Hepatocyte (in vitro differentiated cells): ENCODE data around the gene ADPRH. TPM values are rescaled to one million over a fixed set of nuclear protein-coding genes. Genes with fewer than 3 reads are reported as not detected.
"Not testable (repeated sequence)": the region's sequence is repeated elsewhere in the genome, so short reads cannot be mapped to it uniquely, and the experiment has no call there.

Source experiments
- DNase-seq: peaks from one replicate; pipeline ENCODE4 v3.0.0-alpha.2; 2016; ENCODE audit warnings: low spot score
- H2AFZ ChIP-seq: fragments of 200-600 bp; sonication (generic); 2 replicates; pipeline ENCODE4 v1.6.0; 2016; ENCODE audit warnings: antibody characterized with exemption, mild to moderate bottlenecking
- H3K27ac ChIP-seq: fragments of 200-600 bp; sonication (generic); 2 replicates; pipeline ENCODE4 v1.5.1; 2016; ENCODE audit warnings: mild to moderate bottlenecking
- H3K27me3 ChIP-seq: fragments of 200-600 bp; sonication (generic); 2 replicates; pipeline ENCODE4 v1.6.1; 2016
- H3K36me3 ChIP-seq: fragments of 200-600 bp; sonication (generic); replicated peaks from 2 replicates; pipeline ENCODE4 v1.5.1; 2016; ENCODE audit warnings: low read depth; ENCODE audit not compliant: insufficient read depth
- H3K4me1 ChIP-seq: fragments of 200-600 bp; sonication (generic); 2 replicates; pipeline ENCODE4 v1.5.1; 2016; ENCODE audit warnings: mild to moderate bottlenecking, moderate library complexity; ENCODE audit not compliant: insufficient read depth
- H3K4me2 ChIP-seq: fragments of 200-600 bp; sonication (generic); 2 replicates; pipeline ENCODE4 v1.6.0; 2016
- H3K4me3 ChIP-seq: fragments of 200-600 bp; sonication (generic); 2 replicates; pipeline ENCODE4 v1.5.1; 2016; ENCODE audit warnings: mild to moderate bottlenecking
- H3K79me2 ChIP-seq: fragments of 200-600 bp; sonication (generic); 2 replicates; pipeline ENCODE4 v1.6.0; 2017; ENCODE audit warnings: mild to moderate bottlenecking
- H3K9me2 ChIP-seq: fragments of 200-600 bp; sonication (generic); replicated peaks from 2 replicates; pipeline ENCODE4 v1.6.0; 2017; ENCODE audit warnings: mild to moderate bottlenecking; ENCODE audit not compliant: insufficient read depth
- H3K9me3 ChIP-seq: fragments of 200-600 bp; sonication (generic); 2 replicates; pipeline ENCODE4 v1.5.1; 2016; ENCODE audit warnings: low read depth, mild to moderate bottlenecking
- H4K20me1 ChIP-seq: fragments of 200-600 bp; sonication (generic); 2 replicates; pipeline ENCODE4 v1.6.0; 2016; ENCODE audit warnings: mild to moderate bottlenecking; ENCODE audit not compliant: insufficient read depth, poor library complexity, severe bottlenecking
- CTCF ChIP-seq: fragments of 200-600 bp; sonication (generic); IDR thresholded peaks from 2 replicates; pipeline ENCODE4 v1.5.1; 2016; ENCODE audit warnings: antibody characterized with exemption, mild to moderate bottlenecking; ENCODE audit not compliant: poor library complexity
- EZH2 ChIP-seq: fragments of 200-600 bp; sonication (generic); IDR thresholded peaks from 2 replicates; pipeline ENCODE4 v1.6.1; 2016; ENCODE audit warnings: antibody characterized with exemption, mild to moderate bottlenecking, borderline replicate concordance
- EZH2phosphoT487 ChIP-seq: fragments of 200-600 bp; sonication (generic); IDR thresholded peaks from one replicate; pipeline ENCODE4 v1.6.1; 2018; ENCODE audit warnings: antibody characterized with exemption, mild to moderate bottlenecking, low read depth, moderate library complexity; ENCODE audit not compliant: unreplicated experiment, severe bottlenecking
- WGBS: methylation state at CpG from one replicate; pipeline ENCODE4 v1.1.6; 2016; ENCODE audit warnings: low lambda C conversion rate; ENCODE audit errors: missing lambda C conversion rate; 5-methylcytosine and 5-hydroxymethylcytosine counted together
- polyA plus RNA-seq: library from polyadenylated mRNA; unstranded; fragments of >200 nt; fragmentation: Nextera tagmentation; extraction: Ambion mirVana; gene quantifications from 2 replicates; pipeline ENCODE4 v1.2.1, GENCODE V29; 2016
- total RNA-seq: library from RNA; depleted of rRNA; stranded (reverse); fragments of >200 nt; gene quantifications from 2 replicates; pipeline ENCODE4 v1.2.3, GENCODE V29; 2014

The ADPRH gene
- total and polyA plus RNA-seq, 2 experiments from 2014 or later = 1.5 to 1.8 TPM

- H3K4me1 ChIP-seq = peaks cover 16% of the 10 kb centered on the region
- H2AFZ ChIP-seq = no peak overlapping the region
- no peaks in the 10 kb centered on the region for H4K20me1 ChIP-seq
- H3K4me3 ChIP-seq = no peak overlapping the region
- TF ChIP-seq CTCF (no peak), EZH2 (no peak), EZH2phosphoT487 (no peak)
- no peaks in the 10 kb centered on the region for H3K79me2 ChIP-seq
- no peak overlapping the region for H3K4me2 ChIP-seq
- no peaks in the 10 kb centered on the region for H3K9me2 ChIP-seq
- H3K27ac ChIP-seq = no peak overlapping the region
- no peaks in the 10 kb centered on the region for H3K9me3 ChIP-seq
- WGBS = 95% methylated on average over 5 of the region's 5 CpGs
- peaks cover 5% of the 10 kb centered on the region for H3K27me3 ChIP-seq
- no peaks in the 10 kb centered on the region for H3K36me3 ChIP-seq
- no peak for DNase-seq
Observed at GRCh38 chr3:119594066-119594465, 14.8 kb downstream of the ADPRH start.

GRCh38 chr3:119594929-119595328 lies 15.6 kb downstream of the ADPRH start:
- not testable (repeated sequence) for H3K9me3 ChIP-seq, H3K36me3 ChIP-seq, H3K4me2 ChIP-seq, H3K79me2 ChIP-seq, H3K27ac ChIP-seq, DNase-seq, H3K9me2 ChIP-seq, H3K27me3 ChIP-seq, H4K20me1 ChIP-seq, H2AFZ ChIP-seq, H3K4me3 ChIP-seq
- H3K4me1 ChIP-seq = peaks cover 16% of the 10 kb centered on the region
- WGBS = 70% methylated on average over 1 of the region's 1 CpG

- Histone ChIP-seq H3K9me3 (no peaks in the 10 kb centered on the region), H2AFZ (no peak overlapping the region), H4K20me1 (no peaks in the 10 kb centered on the region), H3K4me3 (no peak overlapping the region), H3K79me2 (no peaks in the 10 kb centered on the region), H3K9me2 (no peaks in the 10 kb centered on the region), H3K4me1 (peaks cover 16% of the 10 kb centered on the region), H3K27ac (no peak overlapping the region), H3K27me3 (peaks cover 5% of the 10 kb centered on the region), H3K4me2 (no peak overlapping the region), H3K36me3 (no peaks in the 10 kb centered on the region)
- TF ChIP-seq EZH2phosphoT487 = no peak
- TF ChIP-seq CTCF = no peak
- no peak for TF ChIP-seq EZH2
- 91% methylated on average over 7 of the region's 7 CpGs for WGBS
- DNase-seq = no peak
Observed at GRCh38 chr3:119595639-119596334, 16.5 kb downstream of the ADPRH start.

- no peaks in the 10 kb centered on the region for H3K9me3 ChIP-seq
- H3K4me2 ChIP-seq = no peak overlapping the region
- H3K4me1 ChIP-seq = peaks cover 16% of the 10 kb centered on the region
- no peaks in the 10 kb centered on the region for H3K36me3 ChIP-seq
- no peak overlapping the region for H3K27ac ChIP-seq
- peaks cover 1% of the 10 kb centered on the region for H3K27me3 ChIP-seq
- H3K9me2 ChIP-seq = no peaks in the 10 kb centered on the region
- H4K20me1 ChIP-seq = no peaks in the 10 kb centered on the region
- H2AFZ ChIP-seq = no peak overlapping the region
- DNase-seq = no peak
- no peak overlapping the region for H3K4me3 ChIP-seq
- 88% methylated on average over 6 of the region's 6 CpGs for WGBS
- no peaks in the 10 kb centered on the region for H3K79me2 ChIP-seq
- TF ChIP-seq CTCF = no peak
- no peak for TF ChIP-seq EZH2phosphoT487
- TF ChIP-seq EZH2 = no peak
Observed at GRCh38 chr3:119596398-119596797, 17.1 kb downstream of the ADPRH start.
